AG04450 (cell line): ENCODE results near the gene TRPT1. TPM values are rescaled to one million over a fixed set of nuclear protein-coding genes. Genes with fewer than 3 reads are reported as not detected.
A peak's percentile ranks its signal among the peaks of the same experiment; 100 is the strongest.

Experiments
- CTCF ChIA-PET: fragments of 300-600, 350-600 bp; formaldehyde crosslinking; extraction: SDS; loops from one replicate; lab custom pipeline; 2022; ENCODE audit warnings: antibody characterized with exemption, inconsistent platforms; lab: Charles Lee
- POLR2A ChIA-PET: fragments of 350-600 bp; formaldehyde crosslinking; extraction: SDS; loops from one replicate; lab custom pipeline; 2021; ENCODE audit warnings: antibody characterized with exemption, inconsistent platforms; lab: Yijun Ruan, JAX
- DNase-seq: peaks from one replicate; pipeline ENCODE4 v3.0.0-alpha.2; 2011; ENCODE audit warnings: low read depth, low spot score
- H3K27ac ChIP-seq: one replicate; pipeline ENCODE4 v1.5.1; 2012; ENCODE audit warnings: low read depth, low read length, control low read depth
- H3K27me3 ChIP-seq: one replicate; pipeline ENCODE4 v1.6.0; 2012; ENCODE audit warnings: low read length; ENCODE audit not compliant: control insufficient read depth, insufficient read depth
- H3K4me3 ChIP-seq: 2 replicates; pipeline ENCODE4 v1.5.1; 2011; ENCODE audit warnings: mild to moderate bottlenecking, low read depth, low read length, control low read depth
- H3K9me3 ChIP-seq: 2 replicates; pipeline ENCODE4 v1.5.1; 2012; ENCODE audit warnings: low read length; ENCODE audit not compliant: control insufficient read depth, insufficient read depth
- polyA plus RNA-seq: library from polyadenylated mRNA; depleted of rRNA; stranded (reverse); fragments of >200 nt; gene quantifications from 2 replicates; pipeline ENCODE4 v1.2.3, GENCODE V29; 2011
- TF ChIP-seq, protein P1 (sequence below): IDR thresholded peaks from 2 replicates; pipeline ENCODE4 v1.5.1; 2011; ENCODE audit warnings: low read depth, low read length, control low read depth, inconsistent platforms

The TRPT1 gene
- polyA plus RNA-seq, 1 experiment = 21.6 TPM

- Histone ChIP-seq H3K9me3 (peaks cover 4% of the 10 kb centered on the region; the same call in 1 of the 2 replicates), H3K4me3 (peak overlapping the region; percentile 84), H3K27me3 (no peaks in the 10 kb centered on the region), H3K27ac (peak overlapping the region; percentile 39)
- POLR2A ChIA-PET = interaction anchor here (0.7 to 1.3 kb wide), 10 partner anchors 10 to 62 kb away, joined by 3 to 6 read pairs (median 4); partner anchors contain the start of genes NUDT22, STIP1 and TRPT1
- no peak for DNase-seq
- TF ChIP-seq, protein P1, sequence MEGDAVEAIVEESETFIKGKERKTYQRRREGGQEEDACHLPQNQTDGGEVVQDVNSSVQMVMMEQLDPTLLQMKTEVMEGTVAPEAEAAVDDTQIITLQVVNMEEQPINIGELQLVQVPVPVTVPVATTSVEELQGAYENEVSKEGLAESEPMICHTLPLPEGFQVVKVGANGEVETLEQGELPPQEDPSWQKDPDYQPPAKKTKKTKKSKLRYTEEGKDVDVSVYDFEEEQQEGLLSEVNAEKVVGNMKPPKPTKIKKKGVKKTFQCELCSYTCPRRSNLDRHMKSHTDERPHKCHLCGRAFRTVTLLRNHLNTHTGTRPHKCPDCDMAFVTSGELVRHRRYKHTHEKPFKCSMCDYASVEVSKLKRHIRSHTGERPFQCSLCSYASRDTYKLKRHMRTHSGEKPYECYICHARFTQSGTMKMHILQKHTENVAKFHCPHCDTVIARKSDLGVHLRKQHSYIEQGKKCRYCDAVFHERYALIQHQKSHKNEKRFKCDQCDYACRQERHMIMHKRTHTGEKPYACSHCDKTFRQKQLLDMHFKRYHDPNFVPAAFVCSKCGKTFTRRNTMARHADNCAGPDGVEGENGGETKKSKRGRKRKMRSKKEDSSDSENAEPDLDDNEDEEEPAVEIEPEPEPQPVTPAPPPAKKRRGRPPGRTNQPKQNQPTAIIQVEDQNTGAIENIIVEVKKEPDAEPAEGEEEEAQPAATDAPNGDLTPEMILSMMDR = no peak
- CTCF ChIA-PET = interaction anchor here (0.6 to 1.5 kb wide), 4 partner anchors 27 to 608 kb away, joined by 3 to 11 read pairs (median 4); no protein-coding TSS in a partner anchor
Measured at GRCh38 chr11:64241491-64242374, 15.7 kb upstream of the TRPT1 start.

- POLR2A ChIA-PET = interaction anchor here (0.7 to 1.3 kb wide), 9 partner anchors 9 to 63 kb away, joined by 3 to 6 read pairs (median 4); partner anchors contain the start of genes NUDT22 and TRPT1
- Histone ChIP-seq H3K27me3 (no peaks in the 10 kb centered on the region), H3K27ac (peak overlapping the region; percentile 89), H3K9me3 (peaks cover 4% of the 10 kb centered on the region; the same call in 1 of the 2 replicates), H3K4me3 (peak overlapping the region; percentile 77)
- peak; percentile 99 for DNase-seq
- TF ChIP-seq, protein P1 = no peak
- CTCF ChIA-PET = interaction anchor here (0.6 to 1.5 kb wide), 4 partner anchors 28 to 609 kb away, joined by 3 to 11 read pairs (median 4); no protein-coding TSS in a partner anchor
Measured at GRCh38 chr11:64241241-64241490, 15.2 kb upstream of the TRPT1 start.

GRCh38 chr11:64240435-64241240 is 14.7 kb upstream of the TRPT1 start, which contains the start of gene FKBP2:
TSS of gene FKBP2 (plus strand) at chr11:64241095. CDS start at chr11:64242388, 1,293 bp downstream.
- peak within 1 kb of the TSS; percentile 94 for H3K27ac ChIP-seq
- peaks cover 4% of the 10 kb centered on the region; the same call in 1 of the 2 replicates for H3K9me3 ChIP-seq
- TF ChIP-seq, protein P1 = no peak
- H3K4me3 ChIP-seq = peak within 1 kb of the TSS; percentile 84
- CTCF ChIA-PET = interaction anchor here (0.6 to 1.5 kb wide), 6 partner anchors 10 to 609 kb away, joined by 3 to 11 read pairs (median 3); partner anchors contain the start of gene PLCB3
- H3K27me3 ChIP-seq = no peaks in the 10 kb centered on the region
- DNase-seq = peak; percentile 90
- POLR2A ChIA-PET = interaction anchor here (0.7 to 1.3 kb wide), 9 partner anchors 9 to 63 kb away, joined by 3 to 6 read pairs (median 4); partner anchors contain the start of genes NUDT22 and TRPT1

DNA sequence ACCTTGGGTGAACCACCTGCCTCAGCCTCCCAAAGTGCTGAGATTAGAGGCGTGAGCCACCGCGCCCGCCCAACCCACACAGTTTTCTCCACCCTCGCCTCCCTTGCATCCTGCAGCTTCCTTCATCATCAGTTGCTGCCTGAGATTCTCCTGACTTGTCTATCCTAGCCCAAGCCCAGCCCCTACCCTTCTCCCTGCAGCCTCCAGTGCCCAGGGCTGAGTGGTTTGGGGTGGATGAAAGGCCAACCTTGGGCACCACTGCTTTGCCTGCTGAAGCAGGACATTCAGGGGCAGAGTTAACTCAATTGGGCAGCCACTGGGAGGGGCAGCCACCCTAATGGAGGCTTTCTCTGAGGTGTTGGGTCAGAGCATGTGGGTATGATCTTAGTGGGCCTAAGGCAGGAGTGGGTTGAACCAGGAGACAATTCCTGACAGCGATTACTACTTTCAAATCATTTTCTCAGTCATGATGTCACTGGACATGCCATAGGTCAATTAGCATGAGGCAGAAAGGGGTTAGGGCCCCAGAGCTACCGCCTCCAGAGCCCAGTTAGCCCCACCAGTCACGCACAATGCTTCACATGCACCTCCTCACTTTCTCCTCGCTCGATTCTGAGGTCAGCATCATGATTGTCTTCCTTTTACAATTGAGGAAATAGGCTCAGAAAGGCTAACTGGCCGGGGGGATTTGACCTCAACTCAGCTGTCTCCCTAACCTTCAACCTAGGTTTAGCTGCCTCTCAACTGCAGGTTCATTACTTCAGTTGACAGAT is 13.9 kb upstream of the TRPT1 start:
- ChIA-PET CTCF (interaction anchor here (1.2 to 1.4 kb wide), 2 partner anchors 11 to 65 kb away, joined by 3 read pairs; partner anchors contain the start of gene PLCB3), POLR2A (no interaction called here)
- Histone ChIP-seq H3K4me3 (peak overlapping the region; percentile 77), H3K27me3 (no peaks in the 10 kb centered on the region), H3K27ac (peak overlapping the region; percentile 94), H3K9me3 (peaks cover 4% of the 10 kb centered on the region; the same call in 1 of the 2 replicates)
- no peak for DNase-seq
- TF ChIP-seq, protein P1 = no peak
